K562 (cell line): ENCODE results near the gene IQGAP3. TPM values are rescaled to one million over a fixed set of nuclear protein-coding genes. Genes with fewer than 3 reads are reported as not detected.

Source experiments
- E4F1 ChIP-seq: fragments of 250-450 bp; sonication (Bioruptor Pico); IDR thresholded peaks from 2 replicates; pipeline ENCODE4 v1.5.0; 2021; ENCODE audit warnings: mild to moderate bottlenecking, borderline replicate concordance
- EGR1 ChIP-seq: fragments of 450-650 bp; conservative IDR thresholded peaks from 2 replicates; pipeline ENCODE4 v1.6.1; 2017; ENCODE audit warnings: mild to moderate bottlenecking
- ETS1 ChIP-seq: conservative IDR thresholded peaks from 2 replicates; pipeline ENCODE4 v1.6.1; 2011; ENCODE audit warnings: low read depth, mild to moderate bottlenecking, low read length; ENCODE audit not compliant: control insufficient read depth
- ILK ChIP-seq: fragments of 450-650 bp; IDR thresholded peaks from 2 replicates; pipeline ENCODE4 v1.6.1; 2016; ENCODE audit warnings: missing genetic modification characterization, low read depth, mild to moderate bottlenecking, missing compliant biosample characterization, moderate library complexity, borderline replicate concordance
- IRF2 ChIP-seq: sonication (generic); formaldehyde crosslinking; IDR thresholded peaks from 2 replicates; pipeline ENCODE4 v1.8.1; 2022; ENCODE audit warnings: mild to moderate bottlenecking, missing genetic modification reagents
- MCM2 ChIP-seq: fragments of 450-650 bp; IDR thresholded peaks from 2 replicates; pipeline ENCODE4 v1.6.1; 2017; ENCODE audit warnings: low read depth, mild to moderate bottlenecking
- NFE2 ChIP-seq: IDR thresholded peaks from 2 replicates; pipeline ENCODE4 v1.6.1; 2014; ENCODE audit warnings: antibody characterized with exemption, low read depth
- SIN3B ChIP-seq: fragments of 450-650 bp; IDR thresholded peaks from 2 replicates; pipeline ENCODE4 v1.6.1; 2017; ENCODE audit warnings: low read depth, mild to moderate bottlenecking, moderate library complexity
- SMARCC2 ChIP-seq: fragments of 450-650 bp; IDR thresholded peaks from 2 replicates; pipeline ENCODE4 v1.6.1; 2017; ENCODE audit warnings: antibody characterized with exemption, moderate library complexity, mild to moderate bottlenecking, low read depth
- ZNF184 ChIP-seq: sonication (generic); formaldehyde crosslinking; IDR thresholded peaks from 2 replicates; pipeline ENCODE4 v1.5.0; 2020; ENCODE audit warnings: missing genetic modification reagents
- ZNF507 ChIP-seq: conservative IDR thresholded peaks from 2 replicates; pipeline ENCODE4 v1.6.1; 2017; ENCODE audit warnings: missing genetic modification characterization, missing compliant biosample characterization
- ZNF830 ChIP-seq: fragments of 250-450 bp; sonication (Bioruptor Pico); IDR thresholded peaks from 2 replicates; pipeline ENCODE4 v1.5.0; 2021; ENCODE audit warnings: mild to moderate bottlenecking
- ZSCAN29 ChIP-seq: fragments of 450-650 bp; IDR thresholded peaks from 2 replicates; pipeline ENCODE4 v1.6.1; 2017
- ZSCAN32 ChIP-seq: fragments of 450-650 bp; formaldehyde crosslinking; IDR thresholded peaks from 2 replicates; pipeline ENCODE4 v1.4.0; 2020; ENCODE audit warnings: mild to moderate bottlenecking, moderate library complexity
- polyA plus RNA-seq, 8 experiments: library from polyadenylated mRNA; depleted of rRNA in 4 of 8; stranded (reverse) in 5 of 8; unstranded in 3 of 8; fragments of >200 nt; fragmentation: Nextera tagmentation in 2 of 8; fragmentation: Illumina TruSeq in 1 of 8; extraction: Ambion mirVana in 2 of 8; extraction: Trizol in 1 of 8; gene quantifications; 2 replicates each; pipeline versions ENCODE4 v1.2.1 to v1.2.3, GENCODE V29; 2011 to 2014; ENCODE audit warnings: inconsistent platforms in 1 of 8, missing spikeins in 1 of 8
- total RNA-seq, 7 experiments: library from RNA; depleted of rRNA in 6 of 7; stranded (reverse); fragments of >200 nt in 6 of 7; fragmentation: Illumina TruSeq in 2 of 7; extraction: Trizol in 2 of 7; gene quantifications; 2 replicates each; pipeline versions ENCODE4 v1.2.1 to v1.2.3, GENCODE V29; 2011 to 2021; ENCODE audit warnings: low replicate concordance in 1 of 7
- TF ChIP-seq, protein P1 (sequence below): fragments of 200-400 bp; formaldehyde crosslinking; IDR thresholded peaks from 2 replicates; pipeline ENCODE4 v1.6.1; 2017; ENCODE audit warnings: mild to moderate bottlenecking, low read depth, low read length, moderate library complexity

The IQGAP3 gene
- total and polyA plus RNA-seq, 9 of the 15 experiments (the other 6 are each of a cell fraction or from before 2014, with no cell fraction given), result 1.4 to 16.6 (median 11.9) TPM

GRCh38 chr1:156504821-156505678 is 67.3 kb downstream of the IQGAP3 start (continued):
- TF ChIP-seq ZSCAN29 (no peak), ZNF830 (no peak), IRF2 (CRISPR knock-in tag) (no peak), E4F1 (CRISPR knock-in tag) (no peak), ZNF507 (tag) (no peak), MCM2 (no peak), SIN3B (0 out of 2 replicates have a peak, but pooled peaks have one; percentile 32), ILK (no peak), ETS1 (no peak), SMARCC2 (no peak; the same call in 1 of the 2 replicates), NFE2 (0 out of 2 replicates have a peak, but pooled peaks have one; percentile 5), ZNF184 (CRISPR knock-in tag) (no peak), EGR1 (peak; percentile 92), ZSCAN32 (peak; percentile 25; the same call in 1 of the 2 replicates)
- TF ChIP-seq, protein P1, sequence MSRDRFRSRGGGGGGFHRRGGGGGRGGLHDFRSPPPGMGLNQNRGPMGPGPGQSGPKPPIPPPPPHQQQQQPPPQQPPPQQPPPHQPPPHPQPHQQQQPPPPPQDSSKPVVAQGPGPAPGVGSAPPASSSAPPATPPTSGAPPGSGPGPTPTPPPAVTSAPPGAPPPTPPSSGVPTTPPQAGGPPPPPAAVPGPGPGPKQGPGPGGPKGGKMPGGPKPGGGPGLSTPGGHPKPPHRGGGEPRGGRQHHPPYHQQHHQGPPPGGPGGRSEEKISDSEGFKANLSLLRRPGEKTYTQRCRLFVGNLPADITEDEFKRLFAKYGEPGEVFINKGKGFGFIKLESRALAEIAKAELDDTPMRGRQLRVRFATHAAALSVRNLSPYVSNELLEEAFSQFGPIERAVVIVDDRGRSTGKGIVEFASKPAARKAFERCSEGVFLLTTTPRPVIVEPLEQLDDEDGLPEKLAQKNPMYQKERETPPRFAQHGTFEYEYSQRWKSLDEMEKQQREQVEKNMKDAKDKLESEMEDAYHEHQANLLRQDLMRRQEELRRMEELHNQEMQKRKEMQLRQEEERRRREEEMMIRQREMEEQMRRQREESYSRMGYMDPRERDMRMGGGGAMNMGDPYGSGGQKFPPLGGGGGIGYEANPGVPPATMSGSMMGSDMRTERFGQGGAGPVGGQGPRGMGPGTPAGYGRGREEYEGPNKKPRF, result no peak
